Dendritic cell treated with granulocyte-macrophage colony-stimulating factor and Interleukin-4, amounts not matched to agents 40 ng/mL and 50 ng/mL, for 4 days (primary cell): ENCODE data around the gene ASB12.
"Not testable (repeated sequence)": the region's sequence is repeated elsewhere in the genome, so short reads cannot be mapped to it uniquely, and the experiment has no call there.

ENCODE experiments used
- H3K27ac Mint-ChIP-seq: one replicate; pipeline ENCODE4 v1.8.0; 2022; ENCODE audit warnings: mild to moderate bottlenecking, mixed read lengths
- H3K27me3 Mint-ChIP-seq: one replicate; pipeline ENCODE4 v1.8.0; 2022; ENCODE audit warnings: mild to moderate bottlenecking, mixed read lengths
- H3K36me3 Mint-ChIP-seq: one replicate; pipeline ENCODE4 v1.8.0; 2022; ENCODE audit warnings: low read depth, mixed read lengths
- H3K4me1 Mint-ChIP-seq: one replicate; pipeline ENCODE4 v1.8.0; 2022; ENCODE audit warnings: low read depth, mixed read lengths
- H3K4me3 Mint-ChIP-seq: one replicate; pipeline ENCODE4 v1.8.0; 2022; ENCODE audit warnings: mild to moderate bottlenecking, moderate library complexity, mixed read lengths
- H3K9me3 Mint-ChIP-seq: one replicate; pipeline ENCODE4 v1.8.0; 2022; ENCODE audit warnings: mixed read lengths
- intact Hi-C: fragments of 100-400 bp; cut with micrococcal nuclease; formaldehyde crosslinking; loops from one replicate; pipeline ENCODE4 v1.15.0; 2022

The ASB12 gene

GRCh38 chrX:64230123-64230970, at the start of gene ASB12:
ASB12 (minus strand) TSS chrX:64230607; CDS start chrX:64225650, 4,957 bp downstream.
- H3K27me3 Mint-ChIP-seq, result no peaks in the 10 kb centered on the region
- H3K4me1 Mint-ChIP-seq, result no peaks in the 10 kb centered on the region
- no peaks in the 10 kb centered on the region for H3K36me3 Mint-ChIP-seq
- no peak within 1 kb of the TSS for H3K4me3 Mint-ChIP-seq
- intact Hi-C loops, result no loop called here
- peaks cover 8% of the 10 kb centered on the region for H3K9me3 Mint-ChIP-seq
- H3K27ac Mint-ChIP-seq, result no peak within 1 kb of the TSS

GRCh38 chrX:64265265-64265664, 34.9 kb upstream of the ASB12 start:
- intact Hi-C loops, result no loop called here
- Mint-ChIP-seq H3K27ac (no peak overlapping the region), H3K9me3 (no peaks in the 10 kb centered on the region), H3K27me3 (no peaks in the 10 kb centered on the region), H3K36me3 (no peaks in the 10 kb centered on the region), H3K4me3 (no peak overlapping the region), H3K4me1 (no peaks in the 10 kb centered on the region)

- Mint-ChIP-seq H3K4me3 (no peak overlapping the region), H3K36me3 (no peaks in the 10 kb centered on the region), H3K27ac (no peak overlapping the region), H3K9me3 (peaks cover 8% of the 10 kb centered on the region), H3K27me3 (no peaks in the 10 kb centered on the region), H3K4me1 (no peaks in the 10 kb centered on the region)
- intact Hi-C loops, result no loop called here
These were observed 1.3 kb downstream of the ASB12 start for GRCh38 chrX:64229154-64229553.

- intact Hi-C loops, result no loop called here
- Mint-ChIP-seq H3K27me3 (no peaks in the 10 kb centered on the region), H3K27ac (no peak overlapping the region), H3K4me3 (no peak overlapping the region), H3K4me1 (no peaks in the 10 kb centered on the region), H3K9me3 (no peaks in the 10 kb centered on the region), H3K36me3 (no peaks in the 10 kb centered on the region)
These were observed 12.4 kb downstream of the ASB12 start for GRCh38 chrX:64218023-64218422.

- intact Hi-C loops, H3K4me1 Mint-ChIP-seq, H3K9me3 Mint-ChIP-seq, H3K4me3 Mint-ChIP-seq, H3K36me3 Mint-ChIP-seq, H3K27ac Mint-ChIP-seq, H3K27me3 Mint-ChIP-seq: not testable (repeated sequence)
These were observed 16.4 kb downstream of the ASB12 start for GRCh38 chrX:64213989-64214388.

- H3K27ac Mint-ChIP-seq, result peak overlapping the region; percentile 93
- H3K4me3 Mint-ChIP-seq, result peak overlapping the region; percentile 88
- no peaks in the 10 kb centered on the region for H3K9me3 Mint-ChIP-seq
- no peaks in the 10 kb centered on the region for H3K27me3 Mint-ChIP-seq
- H3K36me3 Mint-ChIP-seq, result no peaks in the 10 kb centered on the region
- intact Hi-C loops, result loop anchor here (5.0 to 10.0 kb wide), 2 partner anchors 449 to 862 kb away; no protein-coding TSS in a partner anchor
- H3K4me1 Mint-ChIP-seq, result peaks cover 24% of the 10 kb centered on the region
These were observed 23.7 kb downstream of the ASB12 start for GRCh38 chrX:64206556-64207162.

- Mint-ChIP-seq H3K9me3 (no peaks in the 10 kb centered on the region), H3K27ac (peak overlapping the region; percentile 93), H3K4me3 (peak overlapping the region; percentile 88), H3K4me1 (peaks cover 24% of the 10 kb centered on the region), H3K27me3 (no peaks in the 10 kb centered on the region), H3K36me3 (no peaks in the 10 kb centered on the region)
- intact Hi-C loops, result loop anchor here (5.0 to 10.0 kb wide), 2 partner anchors 449 to 861 kb away; no protein-coding TSS in a partner anchor
These were observed 24.5 kb downstream of the ASB12 start for GRCh38 chrX:64205735-64206501.

- intact Hi-C loops, result loop anchor here (5.0 to 10.0 kb wide), 2 partner anchors 448 to 861 kb away; no protein-coding TSS in a partner anchor
- Mint-ChIP-seq H3K27ac (peak within 1 kb of the TSS; percentile 93), H3K9me3 (no peaks in the 10 kb centered on the region), H3K27me3 (no peaks in the 10 kb centered on the region), H3K36me3 (no peaks in the 10 kb centered on the region), H3K4me1 (peaks cover 24% of the 10 kb centered on the region), H3K4me3 (peak within 1 kb of the TSS; percentile 88)
These were observed 25.0 kb downstream of the ASB12 start, which contains the start of gene AMER1 for GRCh38 chrX:64205441-64205734. AMER1 (minus strand) TSS chrX:64205708; CDS start chrX:64193286, 12,422 bp downstream.

GRCh38 chrX:64204701-64205440, 25.5 kb downstream of the ASB12 start:
- H3K27ac Mint-ChIP-seq, result peak overlapping the region; percentile 93
- H3K9me3 Mint-ChIP-seq, result no peaks in the 10 kb centered on the region
- peak overlapping the region; percentile 88 for H3K4me3 Mint-ChIP-seq
- H3K4me1 Mint-ChIP-seq, result peaks cover 24% of the 10 kb centered on the region
- intact Hi-C loops, result loop anchor here (5.0 to 10.0 kb wide), 2 partner anchors 448 to 860 kb away; no protein-coding TSS in a partner anchor
- H3K36me3 Mint-ChIP-seq, result no peaks in the 10 kb centered on the region
- no peaks in the 10 kb centered on the region for H3K27me3 Mint-ChIP-seq

- Mint-ChIP-seq H3K4me1 (peaks cover 24% of the 10 kb centered on the region), H3K9me3 (no peaks in the 10 kb centered on the region), H3K4me3 (peak overlapping the region; percentile 88), H3K36me3 (no peaks in the 10 kb centered on the region), H3K27me3 (no peaks in the 10 kb centered on the region), H3K27ac (no peak overlapping the region)
- intact Hi-C loops, result loop anchor here (10.0 kb wide), 1 partner anchor 859 kb away; no protein-coding TSS in a partner anchor
These were observed 26.2 kb downstream of the ASB12 start for GRCh38 chrX:64204252-64204651.

GRCh38 chrX:64202808-64203325, 27.5 kb downstream of the ASB12 start:
- no peak overlapping the region for H3K4me3 Mint-ChIP-seq
- H3K27ac Mint-ChIP-seq, result no peak overlapping the region
- H3K9me3 Mint-ChIP-seq, result no peaks in the 10 kb centered on the region
- intact Hi-C loops, result loop anchor here (10.0 kb wide), 1 partner anchor 858 kb away; no protein-coding TSS in a partner anchor
- no peaks in the 10 kb centered on the region for H3K36me3 Mint-ChIP-seq
- H3K27me3 Mint-ChIP-seq, result no peaks in the 10 kb centered on the region
- peaks cover 24% of the 10 kb centered on the region for H3K4me1 Mint-ChIP-seq

GRCh38 chrX:64198036-64198435, 32.4 kb downstream of the ASB12 start:
- Mint-ChIP-seq H3K27me3 (no peaks in the 10 kb centered on the region), H3K27ac (no peak overlapping the region), H3K4me1 (peaks cover 8% of the 10 kb centered on the region), H3K4me3 (no peak overlapping the region), H3K9me3 (no peaks in the 10 kb centered on the region), H3K36me3 (no peaks in the 10 kb centered on the region)
- intact Hi-C loops, result no loop called here

- H3K36me3 Mint-ChIP-seq, result peaks cover 7% of the 10 kb centered on the region
- no peak overlapping the region for H3K4me3 Mint-ChIP-seq
- no peaks in the 10 kb centered on the region for H3K4me1 Mint-ChIP-seq
- intact Hi-C loops, result no loop called here
- no peaks in the 10 kb centered on the region for H3K9me3 Mint-ChIP-seq
- H3K27ac Mint-ChIP-seq, result no peak overlapping the region
- H3K27me3 Mint-ChIP-seq, result no peaks in the 10 kb centered on the region
These were observed 33.8 kb downstream of the ASB12 start for GRCh38 chrX:64196606-64197005.
